HL-60 (cell line): Measurements from ENCODE around the gene MON2.

Experiments
- CTCF ChIP-seq: IDR thresholded peaks from one replicate; pipeline ENCODE4 v1.5.1; 2011; ENCODE audit warnings: low read length, control low read depth, inconsistent platforms; ENCODE audit not compliant: insufficient read depth
- POLR2AphosphoS5 ChIP-seq: IDR thresholded peaks from 2 replicates; pipeline ENCODE4 v1.6.1; 2012; ENCODE audit warnings: low read depth
- REST ChIP-seq: IDR thresholded peaks from 2 replicates; pipeline ENCODE4 v1.6.1; 2012; ENCODE audit warnings: low read depth; ENCODE audit not compliant: insufficient replicate concordance

GRCh38 chr12:62512901-62513300 is 46.3 kb downstream of the MON2 start:
- TF ChIP-seq POLR2AphosphoS5, result no peak
- TF ChIP-seq CTCF, result no peak
- no peak for TF ChIP-seq REST
